Measurements from ENCODE around the gene NHERF1. TPM values are rescaled to one million over a fixed set of nuclear protein-coding genes. Genes with fewer than 3 reads are reported as not detected.

NHERF1 gene
- total RNA-seq, 4 donors from 2014 or later: 8.9 to 12.1 (median 11.0) TPM

GRCh38 chr17:74805591-74805991 lies 57.2 kb downstream of the NHERF1 start:
- Histone ChIP-seq H3K9me3 (no peaks in the 10 kb centered on the region), H3K27me3 (no peaks in the 10 kb centered on the region), H3K4me3 (no peak overlapping the region), H3K4me1 (peaks cover 0 to 5% (median 2%) of the 10 kb centered on the region in 4 donors), H3K36me3 (peaks cover 9 to 58% (median 28%) of the 10 kb centered on the region in 4 donors), H3K27ac (replicated peaks in 1 of 4) (no peak overlapping the region)
- 90% methylated on average over 15 of the region's 15 CpGs for WGBS
- DNase-seq (ENCODE audit: extremely low spot score): no peak
- TF ChIP-seq EP300 (IDR thresholded peaks at IDR 0.05): no peak
- TF ChIP-seq POLR2AphosphoS5 (IDR thresholded peaks at IDR 0.05): no peak
- no peak for TF ChIP-seq POLR2A (IDR thresholded peaks at IDR 0.05; ENCODE audit: low read depth)
- no peak for TF ChIP-seq CTCF (IDR thresholded peaks at IDR 0.05)
- intact Hi-C loops (cut with DNase I): no loop called here

GRCh38 chr17:74806334-74806733 lies 57.9 kb downstream of the NHERF1 start:
- TF ChIP-seq POLR2A (IDR thresholded peaks at IDR 0.05; ENCODE audit: low read depth) (no peak), POLR2AphosphoS5 (IDR thresholded peaks at IDR 0.05) (no peak), CTCF (IDR thresholded peaks at IDR 0.05) (no peak), EP300 (IDR thresholded peaks at IDR 0.05) (no peak)
- Histone ChIP-seq H3K27ac (replicated peaks in 1 of 4) (no peak overlapping the region), H3K9me3 (no peaks in the 10 kb centered on the region), H3K4me1 (peaks cover 0 to 5% (median 2%) of the 10 kb centered on the region in 4 donors), H3K4me3 (no peak overlapping the region), H3K36me3 (peaks cover 3 to 50% (median 24%) of the 10 kb centered on the region in 4 donors), H3K27me3 (no peaks in the 10 kb centered on the region)
- WGBS: 90% methylated on average over 10 of the region's 10 CpGs
- DNase-seq (ENCODE audit: extremely low spot score): no peak
- intact Hi-C loops (cut with DNase I): no loop called here

- Histone ChIP-seq H3K27ac (replicated peaks in 1 of 4) (no peak overlapping the region), H3K36me3 (peaks cover 0 to 40% (median 23%) of the 10 kb centered on the region in 4 donors), H3K9me3 (no peaks in the 10 kb centered on the region), H3K4me1 (peaks cover 5 to 16% (median 11%) of the 10 kb centered on the region in 4 donors), H3K4me3 (no peak overlapping the region), H3K27me3 (no peaks in the 10 kb centered on the region)
- 89% methylated on average over 13 of the region's 13 CpGs for WGBS
- DNase-seq (ENCODE audit: extremely low spot score): no peak
- TF ChIP-seq POLR2AphosphoS5 (IDR thresholded peaks at IDR 0.05) (no peak), CTCF (IDR thresholded peaks at IDR 0.05) (no peak), POLR2A (IDR thresholded peaks at IDR 0.05; ENCODE audit: low read depth) (no peak), EP300 (IDR thresholded peaks at IDR 0.05) (no peak)
- intact Hi-C loops (cut with DNase I): no loop called here
These were observed 59.0 kb downstream of the NHERF1 start for GRCh38 chr17:74807441-74807840.

GRCh38 chr17:74807925-74808324 lies 59.5 kb downstream of the NHERF1 start:
- H3K9me3 ChIP-seq: no peaks in the 10 kb centered on the region
- H3K27ac ChIP-seq (replicated peaks in 1 of 4): no peak overlapping the region
- TF ChIP-seq POLR2AphosphoS5 (IDR thresholded peaks at IDR 0.05) (no peak), POLR2A (IDR thresholded peaks at IDR 0.05; ENCODE audit: low read depth) (no peak), CTCF (IDR thresholded peaks at IDR 0.05) (no peak), EP300 (IDR thresholded peaks at IDR 0.05) (no peak)
- H3K4me3 ChIP-seq: no peak overlapping the region
- peaks cover 5 to 21% (median 15%) of the 10 kb centered on the region in 4 donors for H3K4me1 ChIP-seq
- peaks cover 0 to 45% (median 21%) of the 10 kb centered on the region in 4 donors for H3K36me3 ChIP-seq
- no peak for DNase-seq (ENCODE audit: extremely low spot score)
- 75% methylated on average over 5 of the region's 6 CpGs for WGBS
- H3K27me3 ChIP-seq: no peaks in the 10 kb centered on the region
- intact Hi-C loops (cut with DNase I): no loop called here
